Effector CD4-positive, alpha-beta T cell (primary cell): ENCODE measurements around the gene AP3B2. TPM values are rescaled to one million over a fixed set of nuclear protein-coding genes. Genes with fewer than 3 reads are reported as not detected.
"Not testable (repeated sequence)": the region's sequence is repeated elsewhere in the genome, so short reads cannot be mapped to it uniquely, and the experiment has no call there.

Experiments
- DNase-seq: peaks from one replicate; pipeline ENCODE4 v3.0.0-alpha.2; 2020
- total RNA-seq: gene quantifications from one replicate; lab custom pipeline; 2026; lab: John Stamatoyannopoulos, UW

The AP3B2 gene, protein sequence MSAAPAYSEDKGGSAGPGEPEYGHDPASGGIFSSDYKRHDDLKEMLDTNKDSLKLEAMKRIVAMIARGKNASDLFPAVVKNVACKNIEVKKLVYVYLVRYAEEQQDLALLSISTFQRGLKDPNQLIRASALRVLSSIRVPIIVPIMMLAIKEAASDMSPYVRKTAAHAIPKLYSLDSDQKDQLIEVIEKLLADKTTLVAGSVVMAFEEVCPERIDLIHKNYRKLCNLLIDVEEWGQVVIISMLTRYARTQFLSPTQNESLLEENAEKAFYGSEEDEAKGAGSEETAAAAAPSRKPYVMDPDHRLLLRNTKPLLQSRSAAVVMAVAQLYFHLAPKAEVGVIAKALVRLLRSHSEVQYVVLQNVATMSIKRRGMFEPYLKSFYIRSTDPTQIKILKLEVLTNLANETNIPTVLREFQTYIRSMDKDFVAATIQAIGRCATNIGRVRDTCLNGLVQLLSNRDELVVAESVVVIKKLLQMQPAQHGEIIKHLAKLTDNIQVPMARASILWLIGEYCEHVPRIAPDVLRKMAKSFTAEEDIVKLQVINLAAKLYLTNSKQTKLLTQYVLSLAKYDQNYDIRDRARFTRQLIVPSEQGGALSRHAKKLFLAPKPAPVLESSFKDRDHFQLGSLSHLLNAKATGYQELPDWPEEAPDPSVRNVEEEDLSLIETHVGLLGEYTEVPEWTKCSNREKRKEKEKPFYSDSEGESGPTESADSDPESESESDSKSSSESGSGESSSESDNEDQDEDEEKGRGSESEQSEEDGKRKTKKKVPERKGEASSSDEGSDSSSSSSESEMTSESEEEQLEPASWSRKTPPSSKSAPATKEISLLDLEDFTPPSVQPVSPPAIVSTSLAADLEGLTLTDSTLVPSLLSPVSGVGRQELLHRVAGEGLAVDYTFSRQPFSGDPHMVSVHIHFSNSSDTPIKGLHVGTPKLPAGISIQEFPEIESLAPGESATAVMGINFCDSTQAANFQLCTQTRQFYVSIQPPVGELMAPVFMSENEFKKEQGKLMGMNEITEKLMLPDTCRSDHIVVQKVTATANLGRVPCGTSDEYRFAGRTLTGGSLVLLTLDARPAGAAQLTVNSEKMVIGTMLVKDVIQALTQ
- total RNA-seq = not detected

DNA sequence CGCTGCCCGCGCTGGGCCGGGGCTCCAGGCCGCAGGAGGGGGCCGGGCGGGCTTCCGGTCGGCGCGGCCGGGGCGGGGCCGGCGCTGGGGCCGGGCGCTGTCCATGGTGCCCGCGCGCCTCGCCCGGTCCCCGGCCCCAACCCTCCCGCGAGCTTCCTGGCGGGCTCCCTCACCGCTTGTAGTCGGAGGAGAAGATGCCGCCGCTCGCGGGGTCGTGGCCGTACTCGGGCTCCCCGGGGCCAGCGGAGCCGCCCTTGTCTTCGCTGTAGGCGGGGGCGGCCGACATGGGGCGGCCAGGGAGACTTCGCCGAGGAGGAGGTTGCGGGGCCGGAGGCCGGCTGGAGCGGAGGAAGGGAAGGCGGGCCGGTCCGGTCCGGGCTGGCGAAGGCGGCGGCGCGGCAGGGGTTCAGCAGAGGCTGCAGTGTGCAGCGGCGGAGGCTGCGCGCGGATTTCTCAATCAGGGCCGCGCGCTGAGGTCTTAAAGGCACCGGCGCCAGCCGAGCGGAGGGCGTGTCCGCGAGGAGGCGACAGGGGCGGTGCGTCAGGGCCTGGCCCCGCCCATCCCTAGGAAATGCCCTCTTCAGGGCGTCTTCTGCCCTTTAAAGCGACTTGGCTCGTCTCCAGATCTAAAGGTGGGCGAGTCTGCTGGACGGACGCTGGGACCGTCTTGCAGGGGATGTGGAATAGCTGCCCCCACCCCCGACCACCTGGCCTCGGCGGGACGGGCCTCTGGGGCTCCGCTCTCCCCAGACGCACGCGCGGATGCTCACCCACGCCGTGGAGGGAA is at the start of gene AP3B2:
Gene AP3B2 (minus strand): TSS at position 455 of the 787 bp plus-strand sequence. CDS start 169 bp downstream, at position 286.
- peak; percentile 48 for DNase-seq

- DNase-seq = no peak
Measured at GRCh38 chr15:82751308-82751707, 41.6 kb upstream of the AP3B2 start.

DNA sequence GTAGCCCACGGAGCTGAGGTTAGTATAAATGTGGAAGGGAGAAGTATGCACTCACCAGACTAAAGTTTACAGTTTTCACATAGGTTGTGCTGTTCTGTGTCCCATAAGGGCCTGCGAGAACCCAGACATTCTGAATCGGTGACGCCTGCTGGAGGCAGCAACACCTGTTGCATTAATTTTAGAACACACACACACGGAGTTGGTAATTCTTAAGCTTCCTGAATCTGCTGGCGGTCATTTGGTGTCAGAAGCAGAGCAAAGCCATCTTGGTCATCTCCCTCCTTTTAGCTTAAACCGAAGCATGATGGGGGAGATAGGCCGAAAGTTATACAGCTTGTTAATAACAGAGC is 41.1 kb upstream of the AP3B2 start:
- DNase-seq = no peak

DNA sequence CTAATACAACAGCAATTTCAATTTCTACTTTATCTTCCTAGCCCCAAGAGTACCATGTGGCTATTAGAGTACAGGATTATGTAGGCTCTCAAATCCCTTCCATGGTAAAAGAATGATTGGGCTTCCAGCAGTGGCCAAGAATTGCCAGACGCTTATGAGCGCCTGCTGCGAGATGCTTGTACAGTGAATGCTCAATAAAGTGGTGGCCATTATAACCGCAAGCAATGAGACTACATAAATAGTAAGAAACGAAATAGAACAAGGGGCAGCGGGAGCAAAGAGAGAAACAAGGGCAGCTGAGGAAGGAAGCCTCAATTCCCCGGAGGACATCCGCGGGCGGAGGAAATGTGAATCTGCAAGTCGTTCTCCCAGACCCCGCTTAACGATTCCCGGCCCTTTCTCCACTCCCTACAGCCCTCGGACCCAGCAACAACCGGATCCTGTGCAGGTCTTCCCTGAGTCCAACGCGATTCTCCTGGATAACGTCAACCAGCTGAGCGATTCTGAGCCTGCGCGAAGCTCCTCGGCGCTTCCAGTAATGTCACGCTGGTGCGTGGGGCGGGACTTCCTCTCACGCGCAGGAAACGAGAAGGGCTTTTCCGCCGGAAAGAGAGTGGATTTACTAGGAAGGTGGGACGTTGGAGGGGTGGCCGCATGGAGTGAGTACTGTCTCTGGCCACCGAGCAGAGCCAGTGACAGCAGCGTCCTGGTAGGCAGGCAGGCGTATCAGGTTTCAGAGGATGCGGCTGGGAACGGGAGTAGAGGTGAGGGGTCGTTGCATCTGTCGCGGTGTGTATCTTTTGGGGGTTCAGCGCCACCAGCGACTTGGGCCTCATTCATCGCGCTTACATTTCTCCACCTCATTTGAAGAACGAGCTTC is 40.5 kb upstream of the AP3B2 start:
- DNase-seq = peak; percentile 78

- no peak for DNase-seq
Measured at GRCh38 chr15:82748315-82748714, 38.6 kb upstream of the AP3B2 start.

GRCh38 chr15:82743810-82744209 is 34.1 kb upstream of the AP3B2 start:
- DNase-seq = no peak

DNA sequence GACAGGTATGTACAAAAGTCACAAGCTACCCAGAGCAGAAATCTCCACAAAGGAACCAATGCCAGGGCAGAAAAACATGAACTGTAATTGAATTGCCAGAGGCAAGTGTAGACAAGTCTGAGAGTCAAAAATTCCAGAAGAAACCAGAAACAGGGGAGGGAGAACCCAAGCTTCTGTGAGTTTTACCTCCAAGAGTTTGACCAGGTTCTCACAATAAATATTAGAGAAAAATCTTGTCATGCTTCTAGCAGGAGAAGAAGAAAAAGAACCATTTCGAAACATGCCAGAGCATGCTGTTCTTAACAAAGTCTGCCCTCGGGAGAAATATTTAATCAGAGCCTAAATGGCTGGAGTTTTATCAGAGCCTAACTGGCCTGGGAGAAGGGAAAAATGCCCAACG is 32.5 kb upstream of the AP3B2 start:
- DNase-seq = no peak

GRCh38 chr15:82739086-82739485 is 29.4 kb upstream of the AP3B2 start:
- no peak for DNase-seq

GRCh38 chr15:82737975-82738374 is 28.3 kb upstream of the AP3B2 start:
- DNase-seq = no peak

GRCh38 chr15:82731527-82731926 is 21.9 kb upstream of the AP3B2 start:
- DNase-seq = no peak

DNA sequence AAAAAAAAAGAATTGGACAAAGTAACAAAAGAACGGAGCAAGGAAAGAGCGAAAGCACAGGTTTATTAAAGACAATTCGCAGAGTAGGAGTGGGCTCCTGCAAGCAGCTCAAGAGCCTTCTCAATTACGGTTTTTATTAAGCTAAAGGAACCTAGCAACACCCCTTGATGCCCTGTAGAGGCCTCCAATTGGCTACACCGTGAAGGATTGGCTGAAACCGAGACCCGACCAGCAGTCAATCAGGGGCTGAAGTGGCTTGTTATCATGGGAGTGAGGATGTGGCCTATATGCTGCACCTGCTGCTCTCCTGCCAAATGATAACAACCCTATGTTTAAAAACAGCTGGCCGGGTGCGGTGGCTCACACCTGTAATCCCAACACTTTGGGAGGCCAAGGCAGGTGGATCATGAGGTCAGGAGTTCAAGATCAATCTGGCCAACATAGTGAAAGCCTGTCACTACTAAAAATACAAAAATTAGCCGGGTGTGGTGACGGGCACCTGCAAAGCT is 20.4 kb upstream of the AP3B2 start:
- no peak for DNase-seq

DNA sequence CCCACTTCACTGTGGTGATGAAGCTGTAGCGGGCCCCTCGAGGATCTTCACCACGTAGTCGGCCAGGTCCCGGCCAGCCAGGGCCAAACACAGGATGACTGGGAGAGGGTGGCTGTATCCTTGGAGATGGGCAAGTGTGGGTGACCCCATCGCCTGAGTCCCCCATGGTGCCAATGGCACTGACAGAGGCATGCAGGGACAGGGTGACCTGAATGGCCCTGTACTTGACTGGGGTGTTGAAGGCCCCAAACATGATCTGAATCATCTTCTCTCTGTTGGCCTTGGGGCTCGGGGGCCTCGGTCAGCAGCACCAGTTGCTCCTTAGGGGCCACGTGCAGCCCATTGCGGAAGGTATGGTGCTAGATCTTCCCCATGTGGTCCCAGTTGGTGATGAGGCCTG is 17.1 kb upstream of the AP3B2 start:
- DNase-seq = no peak

DNA sequence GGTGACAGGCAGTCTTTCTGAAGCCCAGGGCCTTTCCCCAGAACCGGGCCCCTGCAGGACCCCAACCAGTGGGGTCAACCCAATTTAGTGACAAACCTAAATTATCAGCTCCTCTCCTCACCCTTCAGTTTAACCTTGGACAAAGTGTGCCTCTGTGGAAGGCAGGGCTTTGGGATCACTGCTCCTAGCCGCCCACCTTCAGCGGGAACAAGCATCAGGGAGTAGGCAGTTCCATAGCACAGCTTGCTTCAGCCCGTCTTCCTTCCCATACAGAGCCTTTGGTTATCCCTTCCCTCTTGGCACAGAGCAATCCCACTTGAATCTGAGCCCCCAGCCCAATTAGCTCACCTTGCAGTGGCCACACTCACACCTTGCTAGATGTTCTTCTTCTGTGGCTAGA is 5.3 kb upstream of the AP3B2 start:
- DNase-seq = no peak

DNA sequence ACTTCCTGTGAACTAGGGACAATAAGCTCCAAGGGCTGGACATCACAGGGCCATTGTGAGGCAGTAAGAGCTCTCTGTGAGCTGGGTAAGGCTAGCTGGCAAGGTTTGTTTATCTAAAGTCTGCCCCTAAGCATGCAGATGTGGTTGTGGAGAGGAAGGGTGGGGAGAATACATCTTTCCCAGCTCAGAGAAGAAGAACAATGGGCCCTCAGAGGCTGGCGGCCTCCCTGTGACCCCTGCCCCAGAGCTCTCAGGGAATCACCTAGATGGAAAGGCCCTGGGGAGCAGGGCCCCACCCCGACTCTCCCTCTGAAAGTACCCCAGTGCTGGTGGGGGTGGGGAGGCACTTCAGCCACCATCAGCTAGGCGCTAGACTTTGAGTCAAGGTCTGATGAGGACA is 4.3 kb upstream of the AP3B2 start:
- DNase-seq = no peak

- no peak for DNase-seq
Measured at GRCh38 chr15:82712036-82712435, 2.4 kb upstream of the AP3B2 start.

- no peak for DNase-seq
Measured at GRCh38 chr15:82710926-82711490, 1.3 kb upstream of the AP3B2 start.

GRCh38 chr15:82710208-82710555 is 507 bp upstream of the AP3B2 start:
- no peak for DNase-seq

GRCh38 chr15:82709081-82709420 is 624 bp downstream of the AP3B2 start:
- no peak for DNase-seq

- DNase-seq = not testable (repeated sequence)
Measured at GRCh38 chr15:82705856-82706255, 3.8 kb downstream of the AP3B2 start.

- DNase-seq = no peak
Measured at GRCh38 chr15:82699726-82700125, 9.9 kb downstream of the AP3B2 start.

GRCh38 chr15:82698711-82699345 is 10.8 kb downstream of the AP3B2 start:
- DNase-seq = no peak
